ENCODE results near the gene PIAS4.

GRCh38 chr19:4029247-4029614, 21.7 kb downstream of the PIAS4 start:
- TF ChIP-seq PATZ1 (CRISPR knock-in tag; IDR thresholded peaks at IDR 0.05; ENCODE audit: borderline replicate concordance) (no peak), PPARA (CRISPR knock-in tag; IDR thresholded peaks at IDR 0.05; ENCODE audit: borderline replicate concordance) (no peak), OSR1 (CRISPR knock-in tag; IDR thresholded peaks at IDR 0.05) (no peak), BACH2 (CRISPR knock-in tag; IDR thresholded peaks at IDR 0.05; ENCODE audit: borderline replicate concordance) (no peak), GLIS3 (CRISPR knock-in tag; IDR thresholded peaks at IDR 0.05) (no peak), TCF4 (CRISPR knock-in tag; IDR thresholded peaks at IDR 0.05; ENCODE audit: borderline replicate concordance) (no peak), ZNF70 (CRISPR knock-in tag; IDR thresholded peaks at IDR 0.05) (no peak), CREB5 (CRISPR knock-in tag; IDR thresholded peaks at IDR 0.05; ENCODE audit: low read depth) (no peak), RARB (CRISPR knock-in tag; IDR thresholded peaks at IDR 0.05) (no peak), POU6F1 (CRISPR knock-in tag; IDR thresholded peaks at IDR 0.05; ENCODE audit: borderline replicate concordance, low read depth) (no peak)
